Measurements from ENCODE around the gene PACRG.

The PACRG gene

DNA sequence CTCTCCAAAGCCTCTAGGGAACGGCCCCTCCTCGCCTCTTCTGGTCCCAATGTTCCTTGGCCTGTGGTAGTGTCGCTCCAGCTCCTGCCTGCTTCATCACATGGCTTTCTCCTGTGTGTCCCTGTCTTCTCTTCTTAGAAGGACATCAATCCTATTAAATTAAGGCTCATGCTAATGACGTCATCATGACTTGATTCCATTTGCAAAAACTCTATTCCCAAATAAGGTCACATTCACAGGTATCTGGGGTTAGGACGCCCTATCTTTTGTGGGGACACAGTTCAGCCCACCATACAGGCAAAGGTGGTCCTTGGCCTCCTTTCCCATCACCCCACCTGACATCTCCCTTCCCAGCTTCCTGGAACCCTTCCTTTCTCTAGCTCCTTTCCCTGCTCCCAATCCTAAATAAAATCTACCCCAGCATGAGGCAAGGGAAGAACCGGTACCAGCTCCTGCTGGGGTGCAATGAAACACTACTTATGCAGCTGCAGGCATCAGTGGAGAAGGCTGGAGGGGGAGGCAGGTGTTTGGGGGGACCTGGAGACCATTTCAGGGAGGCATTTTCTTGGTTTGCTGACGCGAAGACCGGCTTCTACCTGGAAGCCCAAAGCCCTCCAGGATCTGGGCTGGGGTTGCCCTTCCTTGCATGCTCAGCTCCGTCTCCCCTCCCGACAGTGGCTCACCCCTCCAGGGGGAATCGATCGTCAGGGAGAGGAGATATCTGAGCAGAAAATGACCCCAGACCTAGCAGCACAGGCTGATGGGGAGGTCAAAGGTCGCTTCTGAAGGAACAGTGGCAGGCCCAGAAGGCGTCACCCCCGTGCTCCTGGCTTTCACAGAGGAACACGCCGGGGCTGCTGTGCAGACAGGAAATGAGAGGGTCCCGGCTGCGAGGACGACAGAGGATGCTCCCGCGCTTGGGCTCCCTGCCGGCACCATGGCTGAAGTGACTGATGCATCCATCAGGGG lies 615.1 kb downstream of the PACRG start:
- DNase-seq = no peak

DNA sequence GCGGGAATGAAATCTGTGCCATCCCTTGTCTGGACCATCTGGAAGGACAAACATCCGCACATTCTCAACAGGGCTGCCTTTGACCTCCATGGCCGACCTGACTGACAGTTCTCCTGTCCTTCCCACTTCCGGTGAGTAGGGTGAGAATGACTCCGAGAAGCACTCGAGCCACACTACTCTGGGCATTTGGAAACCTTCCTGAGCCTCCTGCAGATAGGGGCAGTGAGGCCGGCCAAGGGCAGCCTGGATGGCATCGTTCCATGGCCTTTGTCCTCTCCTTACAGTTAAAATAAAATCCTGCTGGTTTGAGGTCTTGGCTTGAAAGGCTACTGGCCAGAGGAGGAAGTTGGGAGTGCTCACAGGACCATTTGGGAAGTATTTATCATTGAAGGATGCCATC lies 615.8 kb downstream of the PACRG start:
- no peak for DNase-seq

- no peak for DNase-seq
Measured at GRCh38 chr6:163344411-163344810, 616.6 kb downstream of the PACRG start.

- no peak for DNase-seq
Measured at GRCh38 chr6:163345931-163346330, 618.2 kb downstream of the PACRG start.

GRCh38 chr6:163346497-163346961 lies 618.8 kb downstream of the PACRG start:
- no peak for DNase-seq

DNA sequence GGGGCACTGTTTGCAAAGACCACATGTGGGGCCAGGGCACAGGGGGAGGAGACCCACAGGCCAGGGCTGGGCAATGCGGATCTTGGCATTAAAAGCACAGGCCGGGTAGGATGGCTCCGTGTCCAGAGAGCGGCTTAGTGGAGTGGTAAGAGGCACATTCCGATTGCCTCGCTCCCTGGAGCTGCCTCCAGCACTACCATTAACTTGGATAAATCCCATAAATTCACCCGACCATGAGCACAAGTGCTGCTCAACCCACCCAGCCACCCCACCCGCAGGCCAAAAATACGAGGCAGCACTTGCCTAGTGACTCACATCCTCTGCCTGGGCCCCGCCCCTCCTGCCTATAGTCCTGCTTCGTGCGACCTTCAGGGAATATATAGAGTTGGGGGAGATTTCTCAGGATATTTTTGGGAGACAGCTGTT lies 619.3 kb downstream of the PACRG start:
- DNase-seq = no peak

GRCh38 chr6:163348789-163349680 lies 621.3 kb downstream of the PACRG start:
- DNase-seq = no peak

GRCh38 chr6:163349696-163350095 lies 621.9 kb downstream of the PACRG start:
- no peak for DNase-seq

GRCh38 chr6:163351013-163351412 lies 623.2 kb downstream of the PACRG start:
- DNase-seq = no peak

DNA sequence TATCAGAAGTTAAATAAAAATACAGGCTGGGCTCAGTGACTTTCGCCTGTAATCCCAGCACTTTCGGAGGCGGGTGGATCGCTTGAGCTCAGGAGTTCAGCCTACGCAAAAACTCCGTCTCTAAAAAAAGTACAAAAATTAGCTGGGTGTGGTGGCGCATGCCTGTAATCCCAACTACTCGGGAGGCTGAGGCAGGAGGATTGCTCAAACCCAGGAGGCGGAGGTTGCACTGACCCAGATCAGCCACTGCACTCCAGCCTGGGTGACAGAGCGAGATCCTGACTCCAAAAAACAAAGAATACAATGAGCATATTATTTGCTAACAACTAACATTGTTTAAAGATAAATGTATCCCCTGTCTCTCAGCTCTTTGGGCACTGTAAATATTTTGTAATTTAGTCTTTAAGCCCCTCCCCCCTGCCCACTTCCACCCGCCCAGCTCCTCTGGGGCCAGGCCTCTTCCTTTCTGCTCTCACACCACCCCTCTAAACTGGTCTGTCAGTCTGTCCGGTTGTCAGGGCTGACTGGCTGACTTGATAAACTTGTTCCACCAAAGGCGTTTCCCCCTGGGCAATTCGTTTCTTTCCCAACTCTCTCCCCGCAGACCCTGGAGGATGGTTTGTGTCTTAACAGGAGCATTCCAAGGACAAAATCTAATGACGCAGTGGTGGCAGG lies 624.4 kb downstream of the PACRG start:
- DNase-seq = no peak

DNA sequence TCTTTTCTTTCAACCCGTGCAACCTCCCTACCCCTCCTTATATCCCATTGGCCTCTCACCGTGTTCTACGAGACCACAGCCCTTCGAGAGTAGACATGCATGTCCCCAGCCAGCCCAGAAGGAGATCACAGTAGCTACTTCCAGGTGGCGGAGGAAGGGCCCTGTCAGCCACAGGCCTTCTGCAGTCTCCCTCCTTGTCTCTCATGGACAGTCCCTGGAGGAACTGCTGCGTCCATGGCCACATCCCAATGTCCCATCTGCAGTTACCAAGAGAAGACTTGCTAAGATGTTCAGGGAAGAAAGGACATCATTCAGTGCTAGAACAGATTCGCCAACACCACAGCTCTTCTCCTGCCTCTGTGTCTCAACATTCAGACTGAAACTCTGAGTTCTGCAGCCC lies 625.2 kb downstream of the PACRG start:
- DNase-seq = no peak

DNA sequence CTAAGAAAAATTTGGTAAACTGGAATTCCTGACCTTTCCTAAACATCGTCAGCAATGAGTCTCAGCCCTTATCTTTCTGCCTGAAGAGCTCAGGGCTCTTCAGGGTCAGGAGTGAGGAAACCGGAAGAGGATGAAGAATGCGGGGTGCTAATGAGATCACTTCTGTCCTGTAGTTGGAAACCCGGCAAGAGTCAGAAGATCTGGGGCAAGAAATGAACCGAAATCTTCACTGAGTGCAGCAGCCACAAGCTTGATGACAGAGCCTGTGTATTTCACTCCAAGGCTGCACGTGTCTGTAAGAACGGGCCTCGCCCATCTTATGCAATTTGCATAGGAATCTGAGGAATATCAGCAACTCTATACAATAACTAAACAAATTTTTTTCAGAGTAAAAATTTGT lies 626.3 kb downstream of the PACRG start:
- no peak for DNase-seq

GRCh38 chr6:163354761-163355425 lies 627.1 kb downstream of the PACRG start:
- DNase-seq = peak; percentile 78

GRCh38 chr6:163355426-163355991 lies 627.7 kb downstream of the PACRG start:
- DNase-seq = no peak

- no peak for DNase-seq
Measured at GRCh38 chr6:163356324-163356723, 628.5 kb downstream of the PACRG start.

DNA sequence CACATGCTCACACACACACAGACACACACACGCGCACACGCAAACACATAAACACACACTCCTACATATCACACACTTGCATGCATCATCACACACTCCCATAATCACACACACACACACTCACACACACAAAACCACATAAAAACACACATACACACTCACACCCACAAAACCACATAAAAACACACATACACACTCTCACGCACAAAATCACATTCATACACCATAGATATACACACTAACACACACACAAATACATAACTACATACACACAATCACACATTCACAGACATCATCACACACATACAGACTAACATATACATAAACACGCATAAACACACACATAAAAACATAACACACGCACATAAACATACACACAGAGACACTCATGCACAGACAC lies 629.0 kb downstream of the PACRG start:
- no peak for DNase-seq

DNA sequence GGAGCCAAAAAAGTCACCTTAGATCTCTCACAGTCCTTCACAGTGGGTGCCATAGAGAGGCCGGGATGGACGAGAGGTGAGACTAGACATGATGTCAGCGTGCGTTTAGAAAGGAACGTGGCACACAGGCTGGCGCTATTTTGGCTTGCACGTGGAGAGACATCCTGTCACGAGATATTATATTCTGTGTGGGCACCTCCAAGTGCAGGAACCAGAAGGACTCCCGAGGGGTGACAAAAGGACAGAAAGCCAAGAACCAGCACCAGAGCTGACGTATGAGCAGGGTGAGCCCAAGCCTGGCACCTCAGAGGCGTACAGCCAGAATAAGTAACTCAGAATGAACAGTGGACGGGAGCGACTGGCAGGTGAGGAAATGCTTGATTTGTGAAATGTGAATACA lies 636.9 kb downstream of the PACRG start:
- DNase-seq = no peak

Data from right forelimb (tissue), 1 donor.